Effector CD8-positive, alpha-beta T cell (primary cell): ENCODE results near the gene ZNF346.

Experiments used
- DNase-seq: peaks from one replicate; lab custom pipeline; 2025; lab: John Stamatoyannopoulos, UW

ZNF346 gene

DNA sequence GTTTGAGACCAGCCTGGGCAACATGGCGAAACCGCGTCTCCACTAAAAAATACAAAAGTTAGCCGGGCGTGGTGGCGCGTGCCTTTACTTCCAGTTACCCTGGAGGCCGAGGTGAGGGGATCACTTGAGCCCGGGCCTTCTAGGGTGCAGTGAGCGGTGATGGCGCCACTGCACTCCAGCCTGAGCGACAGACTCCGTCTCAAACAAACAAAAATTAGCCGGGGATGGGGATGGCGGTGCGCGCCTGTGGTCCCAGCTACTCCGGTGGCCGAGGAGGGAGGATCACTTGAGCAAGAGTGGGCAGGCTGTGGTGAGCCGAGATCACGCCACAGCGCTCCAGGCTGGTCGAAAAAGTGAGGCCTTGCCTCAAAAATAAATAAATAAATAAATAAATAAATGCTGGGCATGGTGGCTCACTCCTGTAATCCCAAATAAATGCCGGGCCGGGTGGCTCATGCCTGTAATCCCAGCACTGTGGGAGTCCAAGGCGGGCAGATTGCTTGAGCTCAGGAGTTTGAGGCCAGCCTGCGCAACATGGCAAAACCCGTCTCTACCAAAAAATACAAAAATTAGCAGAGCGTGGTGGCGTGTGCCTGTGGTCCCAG lies 95.0 kb downstream of the ZNF346 start:
- DNase-seq: no peak

DNA sequence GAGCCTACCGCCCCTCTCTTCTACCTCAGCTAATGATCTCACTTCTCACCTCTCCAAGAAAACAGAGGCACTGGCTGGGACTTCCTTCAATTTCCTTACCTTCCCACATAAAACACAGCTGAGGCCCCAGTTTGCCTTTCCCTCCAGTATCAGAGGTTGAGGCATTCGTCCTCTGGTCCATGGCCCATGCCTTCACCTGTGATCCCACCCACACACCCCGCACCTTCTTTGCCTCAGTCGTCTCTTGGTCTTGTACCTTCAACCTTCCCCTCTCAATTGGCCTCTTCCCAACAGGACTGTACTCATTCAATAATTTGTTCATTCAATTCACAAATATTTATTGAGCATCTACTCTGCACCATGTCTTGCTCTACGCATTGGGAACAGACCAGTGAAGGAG lies 100.1 kb downstream of the ZNF346 start:
- no peak for DNase-seq

DNA sequence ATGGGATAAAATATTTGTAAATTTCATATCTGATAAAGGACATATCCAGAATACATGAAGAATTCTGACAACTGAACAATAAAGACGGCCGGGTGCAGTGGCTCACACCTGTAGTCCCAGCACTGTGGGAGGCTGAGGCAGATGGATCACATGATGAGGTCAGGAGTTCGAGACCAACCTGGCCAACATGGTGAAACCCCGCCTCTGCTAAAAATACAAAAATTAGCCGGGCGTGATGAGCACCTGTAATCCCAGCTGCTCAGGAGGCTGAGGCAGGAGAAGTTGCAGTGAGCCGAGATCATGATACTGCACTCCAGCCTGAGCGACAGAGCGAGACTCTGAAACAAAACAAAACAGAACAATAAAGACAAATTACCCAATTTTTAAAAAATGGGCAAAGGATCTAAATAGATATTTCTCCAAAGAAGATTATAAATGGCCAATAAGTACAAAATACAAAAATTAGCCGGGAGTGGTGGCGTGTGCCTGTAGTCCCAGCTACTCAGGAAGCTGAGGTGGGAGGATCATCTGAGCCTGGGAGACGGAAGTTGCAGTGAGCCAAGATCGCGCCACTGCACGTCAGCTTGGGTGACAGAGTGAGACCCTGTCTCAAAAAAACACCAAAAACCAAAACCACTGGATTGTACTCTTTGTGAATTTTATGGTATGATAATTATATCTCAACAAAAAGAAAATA lies 101.4 kb downstream of the ZNF346 start:
- no peak for DNase-seq

DNA sequence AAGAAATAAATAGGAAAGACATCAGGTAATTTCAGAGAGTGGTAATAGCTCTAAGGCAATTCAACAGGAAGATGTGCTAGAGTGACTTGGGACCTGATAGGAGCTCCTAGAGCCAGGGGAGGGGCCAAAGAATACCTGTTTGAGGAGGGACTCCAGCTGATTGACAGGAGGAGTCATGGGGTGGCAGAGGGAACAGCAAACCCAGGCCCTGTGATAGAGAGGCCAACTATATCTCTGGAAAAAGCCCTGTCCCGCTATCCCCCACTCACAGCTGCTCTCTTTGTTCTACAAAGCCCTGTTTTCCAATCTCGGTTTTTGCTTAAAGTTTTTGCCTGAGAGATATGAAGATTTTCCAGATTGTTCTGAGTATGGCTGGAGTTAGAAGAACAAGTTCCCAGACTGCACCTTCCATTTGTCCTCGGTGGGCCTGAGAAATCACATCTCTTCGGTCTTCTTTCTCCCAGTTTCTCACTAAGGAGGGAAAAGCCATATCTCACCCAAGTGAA lies 102.0 kb downstream of the ZNF346 start:
- DNase-seq: no peak

DNA sequence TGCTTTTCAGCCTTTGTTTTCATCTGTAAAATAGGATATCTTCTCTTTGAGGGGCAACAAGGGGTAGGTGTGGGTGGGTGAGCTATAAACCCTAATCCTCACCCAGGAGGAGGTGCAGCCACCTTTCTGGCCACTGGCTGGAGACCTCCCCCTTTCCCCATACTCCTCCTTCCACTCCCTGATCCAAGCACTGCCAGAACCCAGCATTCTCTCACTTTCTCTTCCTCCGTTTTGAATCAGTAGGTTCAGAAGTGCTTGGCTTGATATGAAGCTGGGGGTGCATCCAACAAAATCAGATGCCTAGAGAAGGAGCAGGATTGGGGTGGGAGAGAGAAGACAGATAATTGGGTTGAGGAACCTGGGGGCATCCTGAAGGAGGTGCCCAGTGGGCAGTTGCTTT lies 104.3 kb downstream of the ZNF346 start:
- no peak for DNase-seq

DNA sequence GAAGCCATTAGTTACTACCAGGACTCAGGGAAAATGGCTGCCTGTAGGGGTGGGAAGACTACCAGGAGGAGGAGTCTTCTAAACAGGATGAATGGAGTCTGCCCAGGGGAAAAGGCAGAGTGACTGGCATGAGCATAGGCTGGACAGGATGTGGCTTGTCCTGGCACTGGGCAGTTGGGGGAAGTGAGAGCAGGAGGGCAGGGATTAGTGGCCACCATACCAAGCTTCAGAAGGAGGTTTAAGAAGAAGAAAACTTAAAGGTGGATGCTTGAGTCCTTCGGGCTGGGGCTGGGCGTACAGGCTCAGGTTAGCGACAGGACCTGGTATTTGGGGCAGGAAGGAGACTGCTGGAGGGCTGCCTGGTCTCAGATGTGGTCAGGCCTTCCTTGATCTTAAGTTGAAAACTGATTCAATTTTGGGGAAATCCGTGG lies 106.1 kb downstream of the ZNF346 start:
- no peak for DNase-seq

DNA sequence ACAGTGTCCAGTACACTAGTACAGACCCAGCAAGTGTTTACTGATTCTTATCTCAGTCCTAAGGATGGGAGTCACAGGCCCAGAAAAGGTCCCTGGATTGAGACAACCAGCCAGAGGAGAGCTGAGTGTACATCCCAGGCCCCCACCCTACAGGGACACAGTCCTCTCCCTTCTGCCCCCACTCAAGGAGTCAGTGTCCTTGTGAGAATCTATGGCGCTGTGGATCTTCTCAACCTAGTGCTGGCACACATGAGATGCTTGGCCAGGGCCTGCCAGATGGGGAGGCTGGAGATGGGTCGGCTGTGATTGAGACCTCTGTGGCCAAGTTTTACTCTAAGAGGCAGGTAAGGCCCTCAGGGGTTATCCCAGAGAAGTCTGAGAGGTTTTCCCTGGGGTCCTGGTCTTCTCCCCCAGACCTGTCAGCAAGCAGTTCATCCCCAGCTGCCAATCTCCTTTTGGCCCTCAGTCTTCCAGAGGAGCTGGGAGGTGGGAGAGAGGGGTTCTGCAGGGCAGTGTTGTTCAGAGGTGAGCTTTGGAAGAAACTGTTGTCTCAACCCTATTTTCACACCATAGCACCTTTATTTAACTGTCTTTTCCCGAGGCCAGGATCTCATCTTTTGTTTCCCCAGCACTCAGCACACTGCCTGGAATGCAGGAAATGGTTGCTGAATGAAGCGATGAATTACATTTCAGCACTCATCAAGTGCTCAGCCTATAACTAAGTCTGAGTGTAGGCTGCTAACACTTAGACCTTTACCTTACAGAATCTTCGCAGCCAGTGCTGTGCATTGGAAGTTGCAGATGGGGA lies 107.9 kb downstream of the ZNF346 start:
- DNase-seq: no peak
